OCI-LY1 (cell line): Measurements from ENCODE around the gene LRRC56.

ENCODE experiments used
- EZH2 ChIP-seq: fragments of 200-600 bp; sonication (generic), shearing (Covaris generic); IDR thresholded peaks from 2 replicates; pipeline ENCODE4 v1.8.0; 2017; ENCODE audit warnings: borderline replicate concordance, mixed run types, mild to moderate bottlenecking, antibody characterized with exemption, low read length, moderate library complexity, mixed read lengths
- TF ChIP-seq, protein P1 (sequence below): fragments of 200-600 bp; sonication (generic), shearing (Covaris generic); IDR thresholded peaks from 2 replicates; pipeline ENCODE4 v1.5.1; 2017; ENCODE audit warnings: mild to moderate bottlenecking, antibody characterized with exemption, low read length, moderate library complexity, mixed read lengths

DNA sequence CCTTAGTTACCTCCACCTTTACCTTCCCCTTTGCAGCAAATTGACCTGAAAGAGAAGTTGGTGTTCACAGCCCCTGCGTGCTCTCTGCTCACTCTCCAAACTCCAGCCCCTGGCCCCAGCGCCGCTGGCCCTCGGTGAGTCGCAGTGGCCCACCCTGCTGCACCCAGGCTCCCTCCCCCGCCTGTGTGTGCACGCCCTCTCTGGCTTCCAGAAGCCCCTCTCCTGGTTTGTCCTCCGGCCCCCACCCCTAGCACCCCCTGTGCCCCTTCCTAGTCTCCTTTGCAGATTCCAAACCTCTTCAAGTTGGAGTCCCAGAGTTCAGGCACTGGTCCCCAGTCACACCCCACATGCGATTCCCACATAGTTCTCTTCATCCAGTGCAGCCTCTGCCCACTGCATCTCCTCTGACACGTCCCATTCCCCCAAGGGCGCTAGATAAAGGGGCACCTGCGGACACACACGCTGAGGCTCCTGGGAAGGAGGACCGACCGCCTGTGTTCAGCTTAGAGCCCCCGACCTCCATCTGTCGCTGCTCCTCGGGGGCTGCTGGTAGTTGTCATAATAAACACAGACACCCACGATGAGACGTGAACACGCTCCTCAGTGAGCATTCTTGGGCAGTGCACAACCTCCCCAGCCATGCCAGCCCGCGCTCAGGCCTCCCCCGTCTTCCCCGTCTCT is 37.4 kb downstream of the LRRC56 start:
- TF ChIP-seq, protein P1, sequence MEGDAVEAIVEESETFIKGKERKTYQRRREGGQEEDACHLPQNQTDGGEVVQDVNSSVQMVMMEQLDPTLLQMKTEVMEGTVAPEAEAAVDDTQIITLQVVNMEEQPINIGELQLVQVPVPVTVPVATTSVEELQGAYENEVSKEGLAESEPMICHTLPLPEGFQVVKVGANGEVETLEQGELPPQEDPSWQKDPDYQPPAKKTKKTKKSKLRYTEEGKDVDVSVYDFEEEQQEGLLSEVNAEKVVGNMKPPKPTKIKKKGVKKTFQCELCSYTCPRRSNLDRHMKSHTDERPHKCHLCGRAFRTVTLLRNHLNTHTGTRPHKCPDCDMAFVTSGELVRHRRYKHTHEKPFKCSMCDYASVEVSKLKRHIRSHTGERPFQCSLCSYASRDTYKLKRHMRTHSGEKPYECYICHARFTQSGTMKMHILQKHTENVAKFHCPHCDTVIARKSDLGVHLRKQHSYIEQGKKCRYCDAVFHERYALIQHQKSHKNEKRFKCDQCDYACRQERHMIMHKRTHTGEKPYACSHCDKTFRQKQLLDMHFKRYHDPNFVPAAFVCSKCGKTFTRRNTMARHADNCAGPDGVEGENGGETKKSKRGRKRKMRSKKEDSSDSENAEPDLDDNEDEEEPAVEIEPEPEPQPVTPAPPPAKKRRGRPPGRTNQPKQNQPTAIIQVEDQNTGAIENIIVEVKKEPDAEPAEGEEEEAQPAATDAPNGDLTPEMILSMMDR = no peak
- no peak for TF ChIP-seq EZH2
